Uterus (tissue), 4 donors: ENCODE measurements around the gene NMNAT3. TPM values are rescaled to one million over a fixed set of nuclear protein-coding genes. Genes with fewer than 3 reads are reported as not detected.

Source experiments
- DNase-seq, 2 donors: peaks; one replicate each; pipeline ENCODE4 v3.0.0-alpha.2; 2019 to 2020
- H3K27ac ChIP-seq, 2 donors: fragments of 200-600 bp; sonication (generic); 1 replicate in 1 of 2; 2 replicates in 1 of 2; pipeline ENCODE4 v1.5.1; 2016 to 2018
- H3K27me3 ChIP-seq, 2 donors: fragments of 200-600 bp; sonication (generic); one replicate each; pipeline ENCODE4 v1.5.1; 2018 to 2019; ENCODE audit warnings: control low read depth in 1 of 2
- H3K36me3 ChIP-seq, 2 donors: fragments of 200-600 bp; sonication (generic); one replicate each; pipeline ENCODE4 v1.5.1; 2019; ENCODE audit warnings: control low read depth in 1 of 2
- H3K4me1 ChIP-seq, 2 donors: fragments of 200-600 bp; sonication (generic); one replicate each; pipeline ENCODE4 v1.5.1; 2018 to 2019; ENCODE audit warnings: control low read depth in 1 of 2
- H3K4me3 ChIP-seq, 2 donors: fragments of 200-600 bp; sonication (generic); 1 replicate in 1 of 2; 2 replicates in 1 of 2; pipeline ENCODE4 v1.5.1; 2018 to 2019; ENCODE audit warnings: mild to moderate bottlenecking in 1 of 2
- H3K9me3 ChIP-seq, 2 donors: fragments of 200-600 bp; sonication (generic); one replicate each; pipeline ENCODE4 v1.5.1; 2019; ENCODE audit warnings: control low read depth in 1 of 2
- CTCF ChIP-seq, 4 experiments: fragments of 200-600 bp in 2 of 4; fragments of 450-650 bp in 2 of 4; sonication (generic) in 2 of 4; IDR thresholded peaks; one replicate each; pipeline ENCODE4 v1.5.1; 2016 to 2019; ENCODE audit warnings: antibody characterized with exemption in 4 of 4, mild to moderate bottlenecking in 2 of 4, moderate library complexity in 1 of 4
- POLR2A ChIP-seq, 2 donors: fragments of 450-650 bp; IDR thresholded peaks; one replicate each; pipeline ENCODE4 v1.6.1; 2016; ENCODE audit warnings: antibody characterized with exemption in 2 of 2, mild to moderate bottlenecking in 1 of 2, moderate library complexity in 1 of 2
- intact Hi-C: fragments of 100-400 bp; cut with DNase I; formaldehyde crosslinking; loops from one replicate; pipeline ENCODE4 v1.15.1; 2023; ENCODE audit warnings: low total_unique reads
- total RNA-seq, 4 donors: library from RNA; depleted of rRNA in 3 of 4; stranded (reverse); fragments of >200 nt in 3 of 4; gene quantifications; one replicate each; pipeline versions ENCODE4 v1.1.0 to v1.2.4, GENCODE V29; 2014 to 2023
- donor health status: DM: yes; HTN: yes; CAD: no.

The NMNAT3 gene
- total RNA-seq, 4 donors from 2014 or later: 2.4 to 17.2 (median 7.5) TPM

DNA sequence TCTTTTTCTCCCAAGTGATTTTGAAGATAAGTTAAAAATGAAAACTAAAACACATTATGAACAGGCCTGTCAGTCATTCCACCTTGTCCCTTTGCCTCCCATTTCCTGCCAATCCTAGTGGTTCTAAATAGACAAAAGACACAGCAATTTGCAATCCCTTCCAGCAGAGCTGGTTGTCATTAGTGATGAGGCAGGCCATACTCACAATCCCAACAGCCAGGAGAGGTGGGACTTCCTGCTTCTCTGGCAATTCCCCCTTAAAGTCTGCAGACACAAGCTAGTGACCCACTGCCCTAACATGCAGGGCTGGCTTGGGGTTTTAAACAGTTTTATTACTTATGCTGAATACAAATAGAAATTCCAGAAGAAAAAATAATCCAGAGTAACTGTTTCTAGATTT lies 99.9 kb downstream of the NMNAT3 start:
- DNase-seq: no peak
- no peak for TF ChIP-seq CTCF (IDR thresholded peaks at IDR 0.05)
- no peak for TF ChIP-seq POLR2A (IDR thresholded peaks at IDR 0.05)

DNA sequence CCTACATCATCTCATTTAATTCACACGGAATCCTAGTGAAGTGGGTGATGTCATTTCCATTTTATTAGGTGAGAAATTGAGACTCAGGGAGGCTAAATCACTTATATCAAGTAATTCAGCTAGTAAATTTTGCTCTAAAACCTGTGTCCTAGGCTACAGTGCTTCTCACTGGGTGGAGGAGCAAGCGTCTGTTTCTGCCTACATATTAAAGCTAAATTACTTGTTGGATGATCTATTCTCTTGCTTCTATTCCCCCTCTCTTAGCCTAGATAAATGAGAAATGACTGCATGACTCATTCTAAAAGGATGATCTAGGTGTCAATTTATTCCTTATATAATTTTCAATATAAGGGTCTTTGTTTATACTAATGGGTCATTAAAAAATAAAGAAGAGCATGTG lies 100.4 kb downstream of the NMNAT3 start:
- Histone ChIP-seq H3K27me3 (no peaks in the 10 kb centered on the region), H3K4me1 (no peaks in the 10 kb centered on the region), H3K9me3 (no peaks in the 10 kb centered on the region), H3K36me3 (no peaks in the 10 kb centered on the region), H3K4me3 (no peak overlapping the region), H3K27ac (no peak overlapping the region)
- intact Hi-C loops: no loop called here
- DNase-seq: no peak
- no peak for TF ChIP-seq CTCF (IDR thresholded peaks at IDR 0.05)
- TF ChIP-seq POLR2A (IDR thresholded peaks at IDR 0.05): no peak

More for the DNA sequence above, 99.9 kb downstream of the NMNAT3 start:
- no peaks in the 10 kb centered on the region for H3K9me3 ChIP-seq
- intact Hi-C loops: no loop called here
- no peaks in the 10 kb centered on the region for H3K27me3 ChIP-seq
- no peak overlapping the region for H3K4me3 ChIP-seq
- no peaks in the 10 kb centered on the region for H3K36me3 ChIP-seq
- H3K4me1 ChIP-seq: no peaks in the 10 kb centered on the region
- no peak overlapping the region for H3K27ac ChIP-seq

- no peaks in the 10 kb centered on the region for H3K27me3 ChIP-seq
- TF ChIP-seq POLR2A (IDR thresholded peaks at IDR 0.05): no peak
- TF ChIP-seq CTCF (IDR thresholded peaks at IDR 0.05): no peak
- DNase-seq: peak in 1 of 2 donors; percentile 35
Measured at GRCh38 chr3:139574026-139574947, 103.5 kb downstream of the NMNAT3 start.

GRCh38 chr3:139572847-139573672 lies 104.7 kb downstream of the NMNAT3 start:
- Histone ChIP-seq H3K27me3 (no peaks in the 10 kb centered on the region), H3K36me3 (no peaks in the 10 kb centered on the region), H3K27ac (no peak overlapping the region), H3K9me3 (no peaks in the 10 kb centered on the region), H3K4me3 (no peak overlapping the region), H3K4me1 (no peaks in the 10 kb centered on the region)
- TF ChIP-seq CTCF (IDR thresholded peaks at IDR 0.05) (no peak), POLR2A (IDR thresholded peaks at IDR 0.05) (no peak)
- DNase-seq: no peak
- intact Hi-C loops: no loop called here

More at GRCh38 chr3:139574026-139574947, 103.5 kb downstream of the NMNAT3 start:
- H3K4me1 ChIP-seq: no peaks in the 10 kb centered on the region
- H3K9me3 ChIP-seq: no peaks in the 10 kb centered on the region
- no peaks in the 10 kb centered on the region for H3K36me3 ChIP-seq
- no peak overlapping the region for H3K4me3 ChIP-seq
- intact Hi-C loops: no loop called here
- H3K27ac ChIP-seq: no peak overlapping the region

DNA sequence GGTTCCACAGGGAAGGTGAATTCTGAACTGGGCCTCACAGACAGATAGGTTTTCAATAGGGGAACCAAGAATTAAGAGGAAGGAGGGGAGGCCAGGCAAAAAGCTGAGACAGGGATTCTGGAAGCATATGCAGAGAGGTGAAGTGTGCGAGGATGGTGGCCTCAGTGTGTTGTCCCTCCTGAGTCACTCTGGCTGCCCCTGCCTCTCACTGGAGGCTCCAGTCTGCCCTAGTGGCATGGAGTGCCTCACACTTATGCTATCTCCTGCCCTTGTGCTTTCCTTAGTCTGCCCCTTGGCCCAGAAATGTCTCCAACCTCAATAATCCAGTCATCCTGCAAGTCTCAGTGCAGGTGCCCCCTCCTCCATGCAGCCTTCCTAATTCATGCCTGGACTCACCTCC lies 106.1 kb downstream of the NMNAT3 start:
- intact Hi-C loops: no loop called here
- no peaks in the 10 kb centered on the region for H3K9me3 ChIP-seq
- no peaks in the 10 kb centered on the region for H3K36me3 ChIP-seq
- H3K4me1 ChIP-seq: no peaks in the 10 kb centered on the region
- no peak for TF ChIP-seq POLR2A (IDR thresholded peaks at IDR 0.05)
- no peak for TF ChIP-seq CTCF (IDR thresholded peaks at IDR 0.05)
- H3K27me3 ChIP-seq: no peaks in the 10 kb centered on the region
- no peak overlapping the region for H3K27ac ChIP-seq
- DNase-seq: no peak
- no peak overlapping the region for H3K4me3 ChIP-seq
